Endothelial cell of umbilical vein (primary cell): Measurements from ENCODE around the gene OCA2. TPM values are rescaled to one million over a fixed set of nuclear protein-coding genes. Genes with fewer than 3 reads are reported as not detected.

Experiments
- BruUV-seq: library from RNA; stranded (reverse); fragments of 400-500 nt; replicated peaks from 2 replicates; lab custom pipeline; 2021; lab: Mats Ljungman, UMichigan
- CTCF ChIA-PET: fragments of 300-600, 350-600 bp; sonication (Branson Sonifier 250); formaldehyde crosslinking; loops from one replicate; lab custom pipeline; 2021; ENCODE audit warnings: antibody characterized with exemption, inconsistent platforms; lab: Charles Lee
- POLR2A ChIA-PET: fragments of 300-600, 350-600 bp; sonication (Branson Sonifier 250); formaldehyde crosslinking; loops from one replicate; lab custom pipeline; 2021; ENCODE audit warnings: antibody characterized with exemption, inconsistent platforms; lab: Charles Lee
- DNase-seq: peaks from one replicate; pipeline ENCODE4 v3.0.0-alpha.2; 2011; ENCODE audit warnings: low read depth, low spot score
- FAIRE-seq: peaks from 2 replicates; lab custom pipeline; 2011; peaks lifted over from hg19 to GRCh38; lab: Jason Lieb, UNC
- H2AFZ ChIP-seq: 2 replicates; pipeline ENCODE4 v1.6.0; 2012; ENCODE audit warnings: low read depth, low read length, control low read depth, inconsistent platforms
- H3K27ac ChIP-seq: 2 replicates; pipeline ENCODE4 v1.5.1; 2011; ENCODE audit warnings: low read depth, mild to moderate bottlenecking, control low read depth, low read length, moderate library complexity; ENCODE audit not compliant: insufficient read depth
- H3K27me3 ChIP-seq, 2 experiments: 2 replicates each; pipeline versions ENCODE4 v1.6.0 to v1.6.1; 2011; ENCODE audit warnings: low read length in 2 of 2, mixed read lengths in 1 of 2; ENCODE audit not compliant: control insufficient read depth in 2 of 2, insufficient read depth in 2 of 2
- H3K36me3 ChIP-seq, 2 experiments: 2 replicates in 1 of 2; 3 replicates in 1 of 2; pipeline ENCODE4 v1.5.1; 2011; ENCODE audit warnings: low read length in 2 of 2, mild to moderate bottlenecking in 1 of 2, moderate library complexity in 1 of 2; ENCODE audit not compliant: control insufficient read depth in 2 of 2, insufficient read depth in 2 of 2; ENCODE audit errors: extremely low read depth in 1 of 2
- H3K4me1 ChIP-seq: 3 replicates; pipeline ENCODE4 v1.5.1; 2011; ENCODE audit warnings: mild to moderate bottlenecking, low read length; ENCODE audit not compliant: control insufficient read depth, insufficient read depth; ENCODE audit errors: extremely low read depth
- H3K4me2 ChIP-seq: 2 replicates; pipeline ENCODE4 v1.6.1; 2011; ENCODE audit warnings: low read length, control low read depth, mixed read lengths; ENCODE audit not compliant: insufficient read depth
- H3K4me3 ChIP-seq, 3 experiments: fragments of 200-600 bp in 1 of 3; sonication (generic), shearing (Covaris generic) in 1 of 3; replicated peaks in 1 of 3; 2 replicates each; pipeline ENCODE4 v1.5.1; 2011 to 2016; ENCODE audit warnings: control low read depth in 3 of 3, low read length in 3 of 3, mild to moderate bottlenecking in 2 of 3, inconsistent platforms in 1 of 3, low read depth in 1 of 3, moderate library complexity in 1 of 3; ENCODE audit not compliant: insufficient read depth in 1 of 3
- H3K79me2 ChIP-seq: 2 replicates; pipeline ENCODE4 v1.6.0; 2012; ENCODE audit warnings: low read length, inconsistent platforms; ENCODE audit not compliant: control insufficient read depth, insufficient read depth
- H3K9ac ChIP-seq: replicated peaks from 2 replicates; pipeline ENCODE3; 2011; ENCODE audit warnings: low read length, control low read depth; ENCODE audit not compliant: insufficient read depth; ENCODE audit errors: extremely low read depth
- H3K9me1 ChIP-seq: replicated peaks from 3 replicates; pipeline ENCODE4 v1.6.0; 2011; ENCODE audit warnings: mild to moderate bottlenecking, low read length; ENCODE audit not compliant: control insufficient read depth, insufficient read depth; ENCODE audit errors: extremely low read depth
- H3K9me3 ChIP-seq: replicated peaks from 2 replicates; pipeline ENCODE4 v1.5.1; 2012; ENCODE audit warnings: low read length, inconsistent platforms; ENCODE audit not compliant: control insufficient read depth, insufficient read depth
- H4K20me1 ChIP-seq: replicated peaks from 2 replicates; pipeline ENCODE3; 2011; ENCODE audit warnings: mild to moderate bottlenecking, low read length; ENCODE audit not compliant: control insufficient read depth, insufficient read depth; ENCODE audit errors: extremely low read depth
- CTCF ChIP-seq, 2 donors: IDR thresholded peaks; 1 replicate in 1 of 2; 2 replicates in 1 of 2; pipeline ENCODE4 v1.5.1; 2011; ENCODE audit warnings: low read length in 2 of 2, mild to moderate bottlenecking in 2 of 2, moderate library complexity in 2 of 2, control low read depth in 1 of 2, inconsistent platforms in 1 of 2, low read depth in 1 of 2; ENCODE audit not compliant: insufficient read depth in 1 of 2; ENCODE audit errors: extremely low read depth in 1 of 2
- EZH2 ChIP-seq: IDR thresholded peaks from 2 replicates; pipeline ENCODE4 v1.6.1; 2012; ENCODE audit warnings: borderline replicate concordance, low read depth, mild to moderate bottlenecking, moderate library complexity, low read length, inconsistent platforms; ENCODE audit not compliant: severe bottlenecking
- FOS ChIP-seq: IDR thresholded peaks from 2 replicates; pipeline ENCODE4 v1.6.1; 2011; ENCODE audit warnings: mild to moderate bottlenecking, low read length, moderate library complexity, borderline replicate concordance; ENCODE audit not compliant: insufficient read depth
- GATA2 ChIP-seq: IDR thresholded peaks from 2 replicates; pipeline ENCODE4 v1.7.0; 2011; ENCODE audit warnings: low read depth, mild to moderate bottlenecking, moderate library complexity, mixed read lengths, low read length; ENCODE audit not compliant: insufficient read length, insufficient read depth
- JUN ChIP-seq: IDR thresholded peaks from 2 replicates; pipeline ENCODE4 v1.6.1; 2011; ENCODE audit warnings: borderline replicate concordance, low read depth; ENCODE audit not compliant: insufficient read length, insufficient read depth
- MAX ChIP-seq: IDR thresholded peaks from 2 replicates; pipeline ENCODE4 v1.6.1; 2011; ENCODE audit not compliant: insufficient read depth, insufficient read length
- MYC ChIP-seq: IDR thresholded peaks from one replicate; pipeline ENCODE4 v1.6.1; 2011; ENCODE audit warnings: mild to moderate bottlenecking, low read depth, low read length
- POLR2A ChIP-seq: IDR thresholded peaks from 2 replicates; pipeline ENCODE4 v1.6.1; 2012; ENCODE audit warnings: low read depth, mild to moderate bottlenecking, control low read depth, low read length
- POLR2AphosphoS5 ChIP-seq: IDR thresholded peaks from 2 replicates; pipeline ENCODE4 v1.6.1; 2012; ENCODE audit warnings: low read depth, mild to moderate bottlenecking, control low read depth, low read length, moderate library complexity; ENCODE audit not compliant: insufficient read depth
- dilution Hi-C: fragments of 300-500 bp; cut with MboI; formaldehyde crosslinking; loops from one replicate; pipeline ENCODE4 v1.15.0; 2019; ENCODE audit warnings: low sequenced_read_pairs; ENCODE audit not compliant: extremely low pct_ligation_motif_present
- intact Hi-C: fragments of 100-400 bp; cut with micrococcal nuclease; formaldehyde crosslinking; loops from one replicate; pipeline ENCODE4 v1.10.0; 2022
- polyA plus RNA-seq, 4 experiments: library from polyadenylated mRNA; depleted of rRNA in 3 of 4; stranded (reverse) in 3 of 4; unstranded in 1 of 4; fragments of >200 nt; gene quantifications; 2 replicates each; pipeline versions ENCODE4 v1.2.1 to v1.2.3, GENCODE V29; 2011 to 2012; ENCODE audit warnings: missing spikeins in 1 of 4
- total RNA-seq: library from RNA; stranded (reverse); gene quantifications from 2 replicates; pipeline ENCODE4 v1.2.3, GENCODE V29; 2021

OCA2 gene
- total and polyA plus RNA-seq, 2 donors (not counting 3 experiments of a cell fraction or from before 2014, with no cell fraction given), result not detected

GRCh38 chr15:28037969-28038590, 61.0 kb downstream of the OCA2 start:
- Histone ChIP-seq H3K9me3 (no peaks in the 10 kb centered on the region), H3K27ac (no peak overlapping the region), H3K9me1 (no peaks in the 10 kb centered on the region), H3K4me3 (no peak overlapping the region), H3K4me2 (no peak overlapping the region), H3K9ac (no peak overlapping the region), H3K79me2 (no peaks in the 10 kb centered on the region), H4K20me1 (no peaks in the 10 kb centered on the region), H2AFZ (no peak overlapping the region), H3K36me3 (no peaks in the 10 kb centered on the region), H3K27me3 (no peaks in the 10 kb centered on the region), H3K4me1 (no peaks in the 10 kb centered on the region)
- BruUV-seq, result no TSS peak
- ChIA-PET CTCF (no interaction called here), POLR2A (no interaction called here)
- intact Hi-C loops, result no loop called here
- no peak for FAIRE-seq
- dilution Hi-C loops, result no loop called here
- TF ChIP-seq POLR2A, result no peak
- TF ChIP-seq POLR2AphosphoS5, result no peak
- no peak for TF ChIP-seq EZH2
- no peak for TF ChIP-seq CTCF (IDR thresholded peaks at IDR 0.05; ENCODE audit: extremely low read depth in 1 of 2, insufficient read depth in 1 of 2, low read depth in 1 of 2, low read length in 2 of 2)
- TF ChIP-seq MYC, result no peak
- no peak for TF ChIP-seq GATA2
- no peak for TF ChIP-seq FOS
- TF ChIP-seq JUN, result no peak
- no peak for TF ChIP-seq MAX
- DNase-seq, result no peak
